ENCODE measurements around the gene MSI2.
"Not testable (repeated sequence)": the region's sequence is repeated elsewhere in the genome, so short reads cannot be mapped to it uniquely, and the experiment has no call there.

Gene MSI2

DNA sequence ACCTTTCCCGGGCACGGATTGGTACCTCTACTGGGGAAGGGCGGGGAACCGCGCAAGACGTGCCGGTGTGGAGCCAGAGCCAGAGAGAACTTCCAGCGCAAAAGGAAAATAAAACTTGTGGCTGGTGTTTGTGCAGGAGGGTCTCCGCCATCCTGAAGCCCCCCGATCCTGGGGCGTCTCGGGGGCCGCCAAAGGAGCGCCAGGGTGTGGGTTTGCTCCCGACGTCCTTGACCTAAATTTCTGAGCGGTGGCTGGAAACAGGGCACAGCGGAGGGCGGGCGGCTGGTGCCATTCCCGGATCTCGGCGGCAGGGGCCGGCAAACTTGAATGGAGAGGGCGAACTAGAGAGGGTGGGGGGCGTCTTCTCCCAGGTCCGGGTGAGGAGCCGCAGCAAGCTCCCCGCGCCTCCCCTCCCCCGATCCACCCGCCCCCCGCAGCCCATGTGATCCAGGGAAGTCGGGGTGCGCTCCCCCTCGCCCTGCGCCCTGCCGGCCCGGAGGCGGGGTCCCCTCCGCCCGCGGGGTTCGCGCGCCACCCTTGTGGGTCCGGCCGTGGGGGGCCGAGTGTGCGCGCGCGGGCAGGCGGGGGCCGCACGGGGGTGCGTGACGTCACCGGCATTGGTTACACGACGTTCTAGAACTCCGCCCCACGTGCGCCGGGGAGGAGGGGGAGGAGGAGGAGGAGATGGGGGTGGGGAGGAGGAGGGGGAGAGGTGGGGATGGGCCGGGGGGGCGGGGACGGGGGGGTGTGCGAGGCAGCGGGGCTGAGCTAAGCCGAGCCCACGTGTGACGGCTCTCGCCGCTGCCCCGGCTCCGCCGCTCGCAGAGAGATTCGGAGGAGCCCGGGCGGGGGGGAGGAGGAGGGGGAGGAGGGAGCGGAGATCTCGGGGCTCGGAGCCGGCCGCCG, at the start of gene MSI2:
Gene MSI2 (plus strand): TSS at position 748 of the 906 bp plus-strand sequence. CDS start 220 bp downstream, outside the sequence.
- peak; percentile 97 for DNase-seq (ENCODE audit: low spot score)

DNA sequence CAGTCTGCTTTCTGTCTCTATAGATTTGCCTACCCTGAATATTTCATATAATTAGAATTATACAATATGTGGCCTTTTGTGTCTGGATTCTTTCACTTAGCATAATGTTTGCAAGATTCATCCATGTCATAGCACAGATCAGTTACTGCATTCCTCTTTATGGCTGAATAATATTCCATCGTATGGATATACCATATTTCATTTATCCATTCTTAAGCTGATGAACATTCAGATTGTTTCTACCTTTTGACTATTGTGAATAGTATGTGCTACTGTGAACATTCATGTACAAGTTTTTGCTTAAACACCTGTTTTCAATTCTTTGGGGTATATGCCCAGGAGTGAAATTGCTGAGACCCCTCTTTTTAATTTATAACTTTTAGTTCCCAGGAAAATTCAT, 49.4 kb upstream of the MSI2 start:
- DNase-seq (ENCODE audit: low spot score), result no peak

DNA sequence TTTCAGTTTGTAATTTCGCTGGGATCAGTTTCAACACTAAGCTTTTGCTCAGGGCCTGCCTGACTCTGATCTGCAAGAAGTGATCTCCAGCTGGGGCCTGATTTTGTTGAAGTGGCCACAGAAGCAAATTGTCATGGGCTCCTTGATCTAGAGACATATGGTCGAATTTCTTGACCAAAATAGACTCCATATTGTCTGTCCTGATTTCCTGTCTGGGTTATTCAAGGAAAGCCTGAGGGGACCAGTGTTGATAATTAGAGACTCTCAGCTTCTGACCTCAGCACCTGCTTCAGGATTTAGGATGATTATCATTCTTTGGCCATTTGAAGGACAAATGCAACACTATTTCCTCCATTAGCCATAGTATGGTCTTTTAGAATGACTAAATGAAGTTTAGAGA, 48.9 kb upstream of the MSI2 start:
- DNase-seq (ENCODE audit: low spot score), result no peak

DNA sequence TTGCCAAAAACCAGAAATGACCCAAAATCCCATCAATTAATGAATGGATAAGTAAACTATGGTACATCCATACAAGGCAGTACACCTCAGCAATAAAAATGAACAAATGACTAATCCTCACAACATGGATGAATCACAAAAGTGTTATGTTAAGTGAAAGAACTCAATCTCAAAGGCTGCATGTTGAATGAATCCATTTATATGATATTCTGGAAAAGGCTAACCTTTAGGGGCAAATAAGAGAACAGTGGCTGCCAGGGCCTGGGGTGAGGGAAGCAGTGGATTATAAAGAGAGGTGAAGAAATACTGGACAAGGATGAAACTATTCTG, 46.1 kb upstream of the MSI2 start:
- no peak for DNase-seq (ENCODE audit: low spot score)

DNA sequence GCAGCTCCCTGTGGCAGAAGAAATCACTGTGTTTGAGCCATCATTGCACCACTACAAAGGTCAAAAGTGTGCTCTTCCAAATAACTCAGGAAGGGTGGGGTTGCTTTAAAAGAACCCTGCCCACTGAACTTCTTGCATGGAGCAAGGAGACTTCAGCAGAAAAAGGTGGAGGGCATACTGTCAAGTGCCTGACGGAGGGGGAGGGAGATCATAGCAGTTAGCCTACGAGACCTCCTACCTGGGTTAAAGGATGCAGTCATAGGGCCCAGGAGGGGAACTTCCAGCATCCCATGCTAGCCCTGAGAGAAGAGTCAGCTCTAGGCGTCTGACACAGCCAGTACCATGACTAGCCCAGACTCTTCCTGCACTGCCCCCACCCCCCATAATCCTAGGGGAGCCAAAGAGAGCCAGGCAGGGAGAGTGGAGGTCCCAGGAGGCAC, 45.3 kb upstream of the MSI2 start:
- no peak for DNase-seq (ENCODE audit: low spot score)

DNA sequence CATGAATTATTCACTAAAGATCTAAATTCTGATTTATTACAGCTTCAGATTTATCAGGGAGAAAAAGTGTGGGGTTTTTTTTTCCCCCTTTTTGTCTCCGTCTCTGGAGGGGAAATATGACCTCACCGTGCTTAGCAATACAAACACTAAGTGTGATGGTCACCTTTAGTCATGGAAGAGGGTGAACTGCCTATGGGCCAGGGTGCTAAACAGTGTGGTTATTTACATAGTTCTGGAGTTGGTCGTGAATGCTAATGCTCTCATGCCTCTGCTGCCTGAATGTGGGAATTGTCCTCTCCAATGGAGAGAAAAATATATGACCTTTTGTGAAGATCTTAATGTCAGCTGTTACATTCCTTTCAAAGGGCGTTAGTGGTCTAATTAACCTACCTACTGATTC, 44.8 kb upstream of the MSI2 start:
- DNase-seq (ENCODE audit: low spot score), result no peak

DNA sequence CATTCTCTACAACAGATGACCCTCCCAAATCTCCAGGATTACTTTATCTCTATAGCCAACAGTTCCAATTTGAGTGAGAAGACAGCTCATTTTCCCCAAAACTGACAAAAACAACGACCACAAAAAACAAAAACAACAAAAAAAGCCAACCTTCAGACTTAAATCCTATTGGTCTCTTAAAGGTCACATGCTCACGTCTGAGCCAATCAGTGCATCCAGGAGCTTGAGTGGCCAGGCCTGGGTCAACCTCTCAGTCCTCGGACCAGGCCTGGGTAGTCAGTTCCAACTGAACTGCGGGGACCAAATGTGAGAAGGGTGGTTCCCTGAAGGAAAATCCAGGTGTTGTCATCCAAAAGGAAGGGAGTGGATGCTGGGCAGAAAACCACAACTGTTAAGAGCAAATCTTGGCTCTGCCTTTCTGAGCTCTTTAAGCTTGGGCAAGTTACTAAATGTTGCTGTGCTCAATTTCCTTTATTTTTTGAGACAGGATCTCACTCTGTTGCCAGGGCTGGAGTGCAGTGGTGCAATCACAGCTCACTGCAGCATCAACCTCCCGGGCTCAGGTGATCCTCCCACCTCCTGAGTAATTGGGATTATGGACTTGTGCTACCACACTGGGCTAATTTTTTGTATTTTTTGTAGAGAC, 43.0 kb upstream of the MSI2 start:
- DNase-seq (ENCODE audit: low spot score), result no peak

DNA sequence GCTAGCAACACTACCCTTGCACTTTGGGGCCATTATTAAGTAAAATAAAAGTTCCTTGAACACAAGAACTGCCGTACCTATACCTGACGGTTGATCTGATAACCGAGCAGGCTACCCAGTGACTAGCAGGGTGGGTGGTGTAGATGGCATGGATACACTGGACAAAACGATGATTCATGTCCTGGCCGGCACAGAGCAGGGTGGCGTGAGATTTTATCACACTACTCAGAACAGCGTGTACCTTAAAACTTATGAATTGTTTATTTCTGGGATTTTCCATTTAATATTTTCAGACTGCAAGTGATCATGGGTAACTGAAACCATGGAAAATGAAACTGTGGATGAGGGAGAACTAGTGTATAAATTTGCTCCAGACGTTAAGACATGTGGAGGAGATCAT, 41.0 kb upstream of the MSI2 start:
- DNase-seq (ENCODE audit: low spot score), result no peak

DNA sequence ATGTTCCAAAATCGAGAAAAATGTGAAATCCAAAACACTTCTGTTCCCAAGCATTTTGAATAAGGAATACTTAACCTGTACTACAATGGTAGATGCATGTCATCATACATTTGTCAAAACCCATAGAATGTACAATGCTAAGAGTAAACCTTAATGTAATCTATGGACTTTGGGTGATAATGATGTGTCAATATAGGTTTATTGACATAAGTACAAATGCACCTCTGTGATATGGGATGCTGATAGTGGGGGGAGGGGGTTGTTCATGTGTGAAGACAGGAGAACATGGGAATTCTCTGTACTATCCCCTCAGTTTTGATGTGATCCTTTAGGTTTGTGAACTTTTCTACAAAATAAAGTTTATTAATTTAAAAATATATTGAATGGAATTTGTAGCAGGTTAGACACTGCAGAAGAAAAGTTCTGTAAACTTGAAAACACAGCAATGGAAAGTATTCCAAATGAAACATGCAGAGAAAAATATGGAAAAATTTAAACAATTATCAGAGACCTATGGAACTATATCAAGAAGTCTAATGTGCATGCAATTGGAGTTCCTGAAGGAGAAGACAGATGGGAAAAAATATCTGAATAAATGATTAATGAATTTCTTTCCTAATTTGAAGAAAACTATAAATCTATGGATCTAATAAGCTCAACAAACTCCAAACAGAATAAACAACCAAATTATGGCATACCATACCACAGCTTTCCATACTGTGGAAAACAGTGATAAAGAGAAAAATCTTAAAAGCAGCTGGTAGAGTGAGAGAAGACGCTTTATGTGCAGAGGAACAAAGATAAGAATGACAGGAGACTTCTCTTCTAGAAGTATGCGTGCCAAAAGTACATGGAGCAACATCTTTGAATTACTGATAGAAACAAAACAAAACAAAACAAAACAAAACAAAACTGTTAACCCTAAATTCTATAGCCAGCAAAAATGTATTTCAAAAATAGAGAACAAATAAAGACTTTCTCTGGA, 34.7 kb upstream of the MSI2 start:
- DNase-seq (ENCODE audit: low spot score), result no peak

DNA sequence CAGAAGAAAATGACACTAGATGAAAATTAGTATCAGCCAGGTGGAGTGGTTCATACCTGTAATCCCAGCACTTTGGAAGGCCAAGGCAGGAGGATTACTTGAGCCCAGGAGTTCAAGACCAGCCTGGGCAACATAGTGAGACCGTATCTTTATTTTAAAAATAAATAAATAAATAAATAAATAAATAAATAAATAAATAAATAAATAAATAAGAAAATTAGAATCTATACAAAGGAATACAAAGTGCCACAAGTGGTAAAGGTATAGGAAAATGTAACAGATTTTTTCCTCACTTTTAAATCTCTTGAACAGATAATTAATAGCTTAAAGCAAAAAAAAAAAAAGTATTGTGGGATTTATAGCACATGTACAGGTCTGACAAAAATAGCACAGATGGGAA, 33.9 kb upstream of the MSI2 start:
- DNase-seq (ENCODE audit: low spot score), result not testable (repeated sequence)

DNA sequence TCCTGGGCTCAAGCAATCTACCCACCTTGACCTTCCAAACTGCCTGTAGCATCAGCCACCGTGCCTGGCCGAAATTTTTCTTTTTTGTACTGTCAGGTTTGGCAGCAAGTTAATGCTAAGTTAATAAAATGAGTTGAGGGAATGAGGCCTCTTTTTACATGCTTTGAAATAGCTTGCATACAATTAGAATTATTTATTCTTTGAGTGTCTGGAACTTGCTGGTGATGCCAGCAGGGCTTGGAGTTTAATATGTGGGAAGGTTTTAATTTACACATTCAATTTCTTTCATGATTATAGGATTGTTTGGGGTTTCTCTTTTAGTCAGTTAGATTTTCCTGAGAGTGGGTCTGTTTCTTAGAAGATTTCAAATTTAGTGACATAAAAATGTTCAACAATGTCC, 31.2 kb upstream of the MSI2 start:
- DNase-seq (ENCODE audit: low spot score), result no peak

DNA sequence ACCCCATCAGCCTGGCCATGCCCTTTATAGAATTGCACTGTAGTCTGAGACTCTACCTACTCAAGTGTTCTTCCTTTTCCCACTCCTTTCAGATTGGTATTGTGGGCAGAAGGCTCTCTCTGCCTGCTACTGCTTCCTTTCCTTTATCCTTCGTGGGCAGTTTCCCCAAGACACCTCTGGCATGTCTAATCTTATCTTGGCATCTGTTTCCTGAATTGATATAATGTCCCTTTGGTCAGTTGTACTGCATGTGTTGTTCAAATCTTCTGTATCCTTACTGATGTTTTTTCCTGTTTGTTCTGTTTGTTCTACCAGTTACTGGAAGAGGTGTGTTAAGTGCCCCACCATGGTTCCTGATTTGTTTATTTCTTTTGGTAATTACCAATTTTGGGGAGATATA, 29.5 kb upstream of the MSI2 start:
- DNase-seq (ENCODE audit: low spot score), result no peak

DNA sequence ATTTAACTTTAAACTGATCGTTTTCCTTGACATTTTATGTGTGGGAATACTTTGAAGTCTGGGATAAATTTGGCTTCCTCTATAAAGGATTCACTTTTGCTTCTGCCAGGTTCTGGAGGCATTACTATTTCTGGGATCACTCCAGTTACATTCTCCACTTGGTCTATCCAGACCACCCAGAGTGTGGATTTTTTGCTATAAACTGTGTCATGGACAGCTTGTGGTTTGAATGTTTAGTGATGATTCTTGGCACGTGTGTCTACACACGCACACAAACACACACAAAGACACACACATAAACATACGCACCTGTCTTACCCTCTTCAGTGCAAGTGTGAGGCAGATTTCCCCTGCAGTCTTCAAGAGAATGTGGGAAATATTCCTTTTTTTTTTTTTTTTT, 27.4 kb upstream of the MSI2 start:
- DNase-seq (ENCODE audit: low spot score), result no peak

DNA sequence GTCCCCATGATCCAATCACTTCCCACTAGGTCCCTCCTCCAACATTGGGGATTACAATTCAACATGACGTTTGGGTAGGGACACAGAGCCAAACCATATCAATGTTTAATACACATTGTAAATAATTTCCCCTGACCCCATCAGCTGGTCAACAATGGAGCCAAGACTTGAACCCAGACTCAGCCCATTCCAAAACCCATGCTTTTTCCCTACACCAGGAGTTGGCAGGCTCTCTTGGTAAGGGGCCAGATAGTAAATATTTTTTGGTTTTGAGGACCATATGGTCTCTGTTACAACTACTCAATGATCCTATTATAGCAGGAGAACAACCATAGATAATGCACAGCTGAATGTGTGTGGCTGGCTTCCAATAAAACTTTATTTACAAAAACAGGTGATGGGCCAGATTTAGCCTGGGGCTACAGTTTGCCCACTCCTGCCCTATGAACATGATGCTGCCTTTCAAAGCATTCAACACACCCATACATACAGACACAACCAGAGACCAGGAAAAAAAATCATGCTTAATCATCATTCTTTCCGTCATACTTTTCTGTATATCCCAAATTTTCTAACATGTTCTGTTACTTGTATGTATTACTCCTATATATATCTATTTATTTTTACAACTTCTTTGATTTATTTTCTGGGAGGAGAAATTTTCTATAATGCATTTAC, 22.1 kb upstream of the MSI2 start:
- DNase-seq (ENCODE audit: low spot score), result no peak

DNA sequence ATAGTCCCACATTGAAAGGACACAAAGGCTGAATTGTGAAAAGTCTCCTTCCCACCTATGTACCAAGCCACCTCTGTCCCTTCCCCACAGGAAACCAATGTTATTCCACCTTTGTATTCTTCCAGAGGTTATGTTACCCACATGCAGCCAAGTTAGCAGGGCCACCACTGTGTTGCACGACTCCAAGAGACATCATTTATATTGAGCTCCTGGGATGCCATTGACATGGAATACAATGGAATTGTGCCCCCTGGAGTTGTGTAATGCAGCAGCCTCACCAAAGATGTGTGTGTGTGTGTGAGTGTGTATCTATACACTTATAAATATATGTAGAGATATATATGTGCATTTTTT, 21.6 kb upstream of the MSI2 start:
- DNase-seq (ENCODE audit: low spot score), result no peak

DNA sequence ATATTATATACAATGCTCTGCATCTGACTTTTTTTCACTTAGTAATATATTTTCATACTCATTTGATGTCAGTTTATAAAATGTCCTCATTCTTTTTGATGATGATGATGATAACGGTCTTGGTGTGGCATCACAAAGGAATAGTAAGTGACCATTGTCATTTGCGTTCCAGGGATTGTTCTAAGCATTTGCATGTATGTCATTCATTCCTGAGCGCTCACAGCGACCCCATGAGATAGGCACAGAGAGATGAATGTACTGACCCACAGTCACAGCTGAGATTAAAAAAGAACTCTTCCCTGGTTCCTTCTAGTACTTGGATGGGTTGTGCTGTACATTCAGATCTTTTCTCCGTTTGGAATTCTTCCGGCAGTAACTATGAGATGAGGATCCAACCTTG, 21.2 kb upstream of the MSI2 start:
- DNase-seq (ENCODE audit: low spot score), result no peak

DNA sequence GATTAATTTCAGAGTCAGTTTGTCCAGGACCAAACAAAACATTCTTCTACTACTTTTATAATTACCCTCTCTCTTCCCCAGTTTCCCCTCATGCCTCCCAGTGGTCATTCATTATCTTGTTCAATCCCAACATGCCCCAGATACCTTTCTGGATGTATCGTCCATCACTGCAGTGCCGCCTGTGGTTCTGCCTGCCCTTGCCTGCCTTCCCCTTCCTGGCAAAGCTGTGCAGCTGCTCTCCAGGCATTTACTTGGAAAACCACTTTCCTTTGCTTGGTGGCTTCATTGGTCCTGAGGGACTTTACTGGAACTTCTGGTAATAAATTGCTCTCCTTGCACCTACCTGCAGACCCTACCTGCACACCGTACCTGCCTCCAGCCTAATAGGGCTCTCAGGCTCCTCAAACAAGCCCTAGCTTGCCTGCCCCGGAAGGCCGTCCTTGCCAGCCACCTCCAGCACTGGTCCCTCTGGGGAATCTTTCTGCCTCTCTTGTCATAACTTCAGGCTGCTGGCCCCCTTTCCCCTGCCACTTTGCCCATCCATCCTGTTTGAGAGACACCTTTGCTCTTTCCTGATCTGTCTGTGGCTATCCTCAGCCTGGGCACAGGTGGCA, 19.5 kb upstream of the MSI2 start:
- no peak for DNase-seq (ENCODE audit: low spot score)

DNA sequence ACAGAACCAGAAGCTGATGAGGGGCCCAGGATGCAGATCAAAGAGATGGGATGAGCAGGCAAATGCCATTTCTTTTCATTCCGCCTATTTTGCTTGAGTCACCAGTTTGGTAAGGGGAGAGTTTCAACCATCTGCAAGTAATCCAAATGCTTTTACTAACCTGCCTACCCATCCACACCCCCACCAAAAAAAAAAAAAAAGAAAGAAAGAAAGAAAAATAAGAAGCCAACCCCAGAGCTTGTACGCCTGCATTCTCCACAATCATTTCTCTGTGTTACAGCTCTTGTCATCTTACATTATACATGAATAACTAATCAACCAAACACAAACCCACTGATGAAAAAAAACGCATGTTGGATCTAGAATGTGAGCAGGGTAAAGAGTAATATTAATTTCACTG, 15.7 kb upstream of the MSI2 start:
- DNase-seq (ENCODE audit: low spot score), result no peak

DNA sequence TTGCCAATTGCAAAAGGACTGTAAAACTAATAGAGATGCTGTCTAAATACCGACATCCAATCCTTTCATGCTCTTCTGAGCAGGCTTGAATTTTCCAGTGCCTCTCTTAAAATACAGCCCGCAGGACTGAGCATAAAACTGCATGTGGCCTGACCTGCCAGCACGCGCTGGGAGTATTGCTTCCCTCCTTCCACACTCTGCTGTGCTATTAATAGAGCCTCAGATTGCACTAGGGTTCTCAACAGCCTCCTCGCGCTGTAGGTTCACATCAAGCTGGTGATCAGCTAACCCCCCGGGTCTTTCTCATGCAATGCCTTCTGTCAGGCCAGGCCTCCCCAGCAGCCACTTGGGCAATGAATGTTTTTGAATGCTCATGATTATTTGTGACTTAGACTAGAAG, 14.2 kb upstream of the MSI2 start:
- no peak for DNase-seq (ENCODE audit: low spot score)

DNA sequence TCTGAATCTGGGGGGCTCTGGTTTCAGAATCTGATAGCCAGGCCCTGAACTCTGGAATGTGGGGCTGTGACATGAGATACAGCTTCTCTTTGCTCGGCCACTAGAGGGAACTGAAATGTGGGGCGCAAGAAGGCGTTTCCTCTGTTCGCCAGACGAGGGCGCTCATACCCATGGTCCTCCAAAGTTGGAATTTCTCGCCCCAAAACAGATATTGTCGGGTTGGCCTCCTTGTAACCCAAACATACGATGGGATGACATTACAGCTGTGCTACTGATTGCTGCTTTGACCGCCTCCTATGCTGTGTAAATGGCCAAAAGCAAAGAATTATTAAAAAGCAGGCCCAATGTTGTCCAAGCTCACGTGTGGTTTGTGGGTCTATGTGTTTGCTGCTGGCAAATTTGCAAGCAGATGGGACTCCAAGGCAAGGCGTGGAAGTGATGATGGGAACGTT, 13.1 kb upstream of the MSI2 start:
- DNase-seq (ENCODE audit: low spot score), result peak; percentile 91

DNA sequence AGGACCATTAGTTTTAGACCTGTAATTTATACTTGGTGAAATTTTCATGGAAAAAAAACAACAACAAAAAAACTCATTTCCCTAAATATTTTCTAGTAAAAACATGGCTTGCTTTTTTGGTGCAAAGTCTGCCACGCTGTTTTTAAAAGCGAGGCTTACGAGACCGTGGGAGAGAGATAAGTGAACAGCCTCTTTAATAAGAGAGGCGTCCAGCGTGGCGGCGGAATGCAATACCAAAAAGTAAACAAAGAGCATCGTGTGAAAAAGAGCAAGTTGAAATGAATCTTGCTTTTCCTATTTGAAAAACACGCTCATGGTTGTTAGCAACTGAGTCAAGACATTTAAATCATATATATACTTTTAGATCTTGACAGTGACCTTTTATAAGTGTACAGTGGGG, 10.5 kb upstream of the MSI2 start:
- DNase-seq (ENCODE audit: low spot score), result no peak

DNA sequence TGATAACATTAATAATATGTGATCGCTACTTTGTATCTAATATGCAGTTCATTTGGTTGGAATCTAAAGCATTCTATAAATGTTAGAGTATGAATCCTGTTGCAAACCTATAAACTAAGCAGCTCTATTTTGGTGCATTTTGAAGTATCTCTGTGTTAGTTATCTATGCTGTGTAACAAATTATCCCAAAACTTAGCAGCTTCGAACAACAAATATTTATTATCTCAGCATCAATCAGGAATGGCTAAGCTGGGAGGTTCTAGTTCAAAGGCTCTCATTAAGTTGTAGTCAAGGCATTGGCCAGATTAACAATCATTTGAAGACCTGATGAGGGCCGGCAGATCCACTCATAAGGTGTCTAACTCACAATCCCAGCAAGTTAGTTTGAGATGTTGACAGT, 10.1 kb upstream of the MSI2 start:
- no peak for DNase-seq (ENCODE audit: low spot score)
